GM21619 (cell line): Measurements from ENCODE around the gene LZTS2.

Experiments
- ATAC-seq: cut with Tn5 transposase; IDR thresholded peaks from one replicate; pipeline ENCODE4 v1.9.1; 2021; ENCODE audit not compliant: unreplicated experiment

Gene LZTS2

DNA sequence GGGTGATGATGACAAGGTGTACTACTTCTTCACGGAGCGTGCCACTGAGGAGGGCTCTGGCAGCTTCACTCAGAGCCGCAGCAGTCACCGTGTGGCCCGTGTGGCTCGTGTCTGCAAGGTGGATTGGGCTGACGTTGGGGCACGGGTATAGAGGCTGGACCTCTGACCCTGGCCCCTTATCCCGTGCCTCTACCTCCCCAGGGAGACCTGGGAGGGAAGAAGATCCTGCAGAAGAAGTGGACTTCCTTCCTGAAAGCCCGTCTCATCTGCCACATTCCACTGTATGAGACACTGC is 20.8 kb upstream of the LZTS2 start:
- no peak for ATAC-seq

DNA sequence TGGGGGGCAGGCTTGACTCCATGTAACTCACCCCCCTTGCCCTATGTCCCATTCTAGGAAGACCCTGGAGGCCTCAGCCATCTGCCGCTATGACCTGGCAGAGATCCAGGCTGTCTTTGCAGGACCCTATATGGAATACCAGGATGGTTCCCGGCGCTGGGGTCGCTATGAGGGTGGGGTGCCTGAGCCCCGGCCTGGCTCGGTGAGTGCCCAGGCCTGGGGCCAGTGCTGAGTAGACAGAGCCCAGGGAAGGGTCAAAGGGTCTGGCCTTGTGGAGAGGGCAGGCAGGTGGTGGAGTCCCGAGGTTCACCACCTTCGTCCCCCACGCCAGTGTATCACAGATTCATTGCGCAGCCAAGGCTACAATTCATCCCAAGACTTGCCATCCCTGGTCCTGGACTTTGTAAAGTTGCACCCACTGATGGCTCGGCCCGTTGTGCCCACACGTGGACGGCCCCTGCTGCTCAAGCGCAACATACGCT is 19.8 kb upstream of the LZTS2 start:
- no peak for ATAC-seq

DNA sequence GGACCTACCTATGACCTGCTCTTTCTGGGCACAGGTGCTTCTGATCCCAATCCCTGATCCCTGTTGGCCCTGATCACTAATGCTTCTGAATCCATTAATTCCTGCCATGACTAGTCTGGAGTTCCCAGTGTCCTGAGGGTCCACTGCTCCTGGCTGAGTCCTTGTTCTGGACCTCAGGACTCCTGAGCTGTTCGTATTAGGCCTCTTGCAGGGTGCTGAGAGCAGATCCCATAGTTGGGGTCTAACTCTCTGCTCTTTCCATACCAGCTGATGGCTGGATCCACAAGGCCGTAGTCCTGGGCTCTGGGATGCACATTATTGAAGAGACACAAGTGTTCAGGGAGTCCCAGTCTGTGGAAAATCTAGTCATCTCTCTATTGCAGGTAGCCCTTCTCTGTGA is 19.3 kb upstream of the LZTS2 start:
- ATAC-seq = no peak

DNA sequence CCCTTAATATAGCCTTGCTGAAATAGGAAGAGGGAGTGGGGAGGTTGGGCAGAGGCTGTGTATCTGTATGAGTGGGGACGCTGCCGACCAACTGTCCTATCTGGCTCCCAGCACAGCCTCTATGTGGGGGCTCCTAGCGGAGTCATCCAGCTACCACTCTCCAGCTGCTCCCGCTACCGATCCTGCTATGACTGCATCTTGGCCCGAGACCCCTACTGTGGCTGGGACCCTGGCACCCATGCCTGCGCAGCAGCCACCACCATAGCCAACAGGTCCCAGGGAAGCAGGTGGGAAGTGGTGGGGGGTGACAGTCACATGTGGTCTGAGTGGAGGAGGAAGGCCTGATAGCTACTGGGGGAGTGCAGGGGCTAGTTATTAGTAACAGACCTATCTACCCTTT is 18.9 kb upstream of the LZTS2 start:
- no peak for ATAC-seq

DNA sequence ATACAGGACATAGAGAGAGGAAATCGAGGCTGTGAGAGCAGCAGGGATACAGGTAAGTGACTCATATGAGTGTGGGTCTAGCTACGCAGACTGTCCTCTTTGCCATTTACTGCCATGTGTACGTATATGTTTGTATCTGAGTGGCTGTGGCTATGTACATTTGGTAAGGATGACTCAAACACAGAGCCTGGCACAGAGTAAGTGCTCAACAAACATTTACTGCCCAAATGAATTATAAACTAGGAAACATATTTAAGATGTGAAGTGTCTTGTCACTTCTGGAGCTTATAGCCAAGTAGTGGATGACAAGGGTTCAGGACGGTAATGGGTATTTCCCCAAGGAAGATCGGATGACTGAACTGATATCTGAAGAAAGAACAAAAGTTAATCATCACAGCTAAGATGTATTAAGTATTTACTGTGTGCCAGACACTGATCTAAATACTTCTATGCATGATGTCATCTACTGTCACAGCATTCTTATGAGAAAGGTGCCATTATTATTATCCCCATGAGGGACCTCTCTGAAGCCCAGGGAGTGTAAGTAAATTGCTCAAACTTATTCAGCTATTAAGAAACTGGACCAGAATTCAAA is 18.3 kb upstream of the LZTS2 start:
- ATAC-seq = no peak

DNA sequence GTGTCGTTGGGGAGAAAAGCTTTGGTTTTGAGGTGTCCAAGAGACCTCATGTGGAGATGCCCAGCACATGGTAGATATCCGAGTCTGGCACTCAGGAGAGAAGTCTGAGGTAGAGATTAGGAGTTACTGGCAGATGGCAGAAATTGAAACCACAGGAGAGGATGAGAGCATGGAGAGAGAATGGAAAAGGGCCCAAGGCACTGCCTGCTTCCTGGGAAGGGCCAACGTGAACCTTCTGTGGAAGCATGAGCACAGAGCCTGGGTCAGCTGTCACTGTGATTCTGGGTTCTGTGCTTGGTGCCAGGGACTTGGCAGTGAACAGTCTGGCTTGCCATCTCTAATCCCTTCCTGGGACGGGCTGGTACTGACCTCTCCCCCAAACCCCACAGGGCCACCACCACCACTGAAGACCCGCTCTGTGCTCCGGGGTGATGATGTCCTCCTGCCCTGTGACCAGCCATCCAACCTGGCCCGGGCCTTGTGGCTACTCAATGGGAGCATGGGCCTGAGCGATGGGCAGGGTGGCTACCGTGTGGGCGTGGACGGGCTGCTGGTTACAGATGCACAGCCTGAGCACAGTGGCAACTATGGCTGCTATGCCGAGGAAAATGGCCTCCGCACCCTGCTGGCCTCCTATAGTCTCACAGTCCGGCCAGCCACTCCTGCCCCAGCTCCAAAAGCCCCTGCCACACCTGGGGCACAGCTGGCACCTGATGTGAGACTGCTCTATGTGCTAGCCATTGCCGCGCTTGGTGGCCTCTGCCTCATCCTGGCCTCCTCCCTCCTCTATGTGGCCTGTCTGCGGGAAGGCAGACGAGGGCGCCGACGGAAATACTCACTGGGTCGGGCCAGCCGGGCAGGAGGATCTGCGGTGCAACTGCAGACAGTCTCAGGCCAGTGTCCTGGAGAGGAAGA is 16.4 kb upstream of the LZTS2 start:
- ATAC-seq = no peak

DNA sequence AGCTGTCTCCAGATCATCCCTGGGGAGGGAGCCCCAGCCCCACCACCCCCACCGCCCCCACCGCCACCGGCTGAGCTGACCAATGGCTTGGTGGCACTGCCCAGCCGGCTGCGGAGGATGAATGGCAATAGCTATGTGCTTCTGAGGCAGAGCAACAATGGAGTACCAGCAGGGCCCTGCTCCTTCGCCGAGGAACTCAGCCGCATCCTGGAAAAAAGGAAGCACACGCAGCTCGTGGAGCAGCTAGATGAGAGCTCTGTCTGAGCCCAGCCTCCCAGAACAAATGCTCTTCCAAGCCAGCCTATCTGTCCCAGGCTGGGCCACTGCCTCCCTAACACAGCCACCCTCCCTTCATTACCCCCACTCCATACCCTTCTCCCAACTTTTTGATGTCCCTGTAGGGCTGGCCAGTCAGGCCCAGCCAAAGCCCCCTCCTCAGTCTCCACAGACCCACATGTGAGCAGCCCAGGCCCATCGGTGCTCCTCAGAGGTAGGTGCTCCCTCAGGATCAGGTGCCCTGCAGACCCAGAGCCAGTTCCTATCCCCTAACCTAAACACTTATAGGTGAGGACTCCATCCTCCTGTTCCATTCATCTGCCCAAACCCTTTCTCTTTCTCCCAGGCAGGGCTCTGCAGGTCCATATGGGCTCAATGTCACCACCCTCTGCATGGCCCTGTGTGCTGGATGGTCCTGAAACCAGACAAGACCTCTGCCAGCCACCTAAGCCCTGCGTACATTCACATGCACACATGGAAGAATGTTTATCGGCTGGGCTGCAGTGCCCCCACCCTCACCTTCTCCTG is 15.5 kb upstream of the LZTS2 start:
- no peak for ATAC-seq

DNA sequence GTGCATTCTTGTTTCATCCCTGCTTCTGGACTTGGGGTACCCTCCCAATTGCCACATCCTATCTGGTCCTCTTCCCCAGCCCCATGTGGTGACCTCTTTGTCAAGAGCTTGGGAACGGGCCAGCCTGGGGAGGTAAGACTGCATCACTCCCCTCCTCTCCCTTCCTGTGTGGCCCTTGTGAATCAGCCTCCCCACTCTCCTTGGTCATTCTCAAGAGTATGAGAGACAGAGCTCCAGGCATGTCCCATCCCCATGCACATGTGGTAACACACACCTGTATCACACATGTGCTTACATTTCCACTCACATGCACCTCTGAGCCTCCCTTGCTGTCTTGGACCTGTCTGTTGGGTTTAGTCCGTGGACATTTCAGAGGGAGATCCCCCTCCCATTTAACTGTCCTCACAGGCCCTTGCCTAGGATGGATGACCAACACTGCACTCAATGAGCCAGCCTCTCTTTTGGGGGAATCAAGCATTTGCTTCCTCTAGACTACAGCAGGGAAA is 14.9 kb upstream of the LZTS2 start:
- no peak for ATAC-seq

DNA sequence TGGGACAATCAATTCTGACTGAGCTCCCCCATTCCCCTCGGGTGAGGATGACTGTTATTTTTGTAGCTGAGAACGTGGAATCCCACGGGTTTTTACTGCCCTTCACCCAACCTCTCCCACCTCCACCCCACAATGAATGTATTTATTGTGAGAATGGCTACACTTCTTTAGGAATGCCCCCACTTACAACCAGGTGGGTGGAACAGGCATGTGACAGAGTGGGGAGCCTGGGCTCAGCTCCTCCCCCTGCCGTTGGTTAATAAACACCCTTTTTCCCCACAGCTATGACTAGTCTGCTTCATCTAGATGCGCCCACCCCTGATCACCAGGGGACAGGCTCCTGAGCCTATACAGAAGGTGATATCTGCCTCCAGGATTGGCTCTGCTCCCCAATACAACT is 14.3 kb upstream of the LZTS2 start:
- no peak for ATAC-seq

DNA sequence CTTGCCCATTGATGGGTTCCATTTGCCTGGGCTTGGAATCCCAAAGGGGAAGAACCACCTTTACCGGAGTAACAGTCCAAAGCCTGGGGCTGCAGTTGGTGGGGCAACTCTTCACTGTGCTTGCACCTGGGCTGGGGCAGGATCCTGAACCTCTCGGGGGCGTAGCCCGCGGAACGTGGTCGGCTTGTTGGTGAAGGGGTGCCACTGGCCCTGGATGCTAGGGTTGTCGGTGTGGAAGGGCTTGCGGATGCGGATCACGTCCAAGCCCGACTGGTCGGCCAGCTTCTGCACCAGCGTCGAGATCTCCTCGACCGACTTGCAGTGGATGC is 13.0 kb upstream of the LZTS2 start:
- no peak for ATAC-seq

DNA sequence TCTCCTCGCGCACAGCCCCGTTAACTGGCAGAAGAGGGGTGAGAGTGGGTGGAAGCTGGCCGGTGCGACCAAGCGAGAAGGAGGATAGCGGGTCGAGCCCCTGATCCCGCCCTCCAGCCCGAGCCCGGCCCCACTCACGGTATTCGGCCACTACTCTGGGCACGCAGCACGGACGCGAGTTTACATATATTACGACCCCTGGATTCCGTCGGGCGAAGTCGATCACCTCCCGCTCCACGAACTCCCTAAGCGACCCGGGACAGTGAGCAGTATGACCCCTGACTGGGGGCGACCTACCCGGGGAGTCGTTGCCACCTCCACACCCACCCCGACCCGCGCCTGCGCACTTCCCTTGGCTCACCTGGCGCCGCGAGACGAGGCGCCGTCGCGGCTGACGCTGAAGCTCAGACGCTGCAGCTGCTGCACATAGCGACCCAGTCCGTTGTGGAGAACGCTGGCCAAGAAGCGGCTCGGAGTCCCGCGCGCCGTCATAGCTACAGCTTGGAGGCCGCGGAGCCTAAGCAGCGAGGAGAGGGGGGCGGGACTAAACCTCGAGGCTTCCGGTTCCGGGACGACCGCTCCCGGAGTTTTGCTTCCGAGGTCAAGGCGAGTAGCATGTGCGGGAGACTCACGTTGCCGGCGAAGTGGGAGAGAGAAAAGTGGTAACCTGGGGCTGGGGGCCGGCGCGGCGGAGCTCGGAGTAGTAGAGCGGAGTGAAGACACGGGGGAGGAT is 12.5 kb upstream of the LZTS2 start, which contains the start of the genes MRPL43 and TWNK:
Gene MRPL43 (minus strand): TSS at position 546 of the 733 bp plus-strand sequence. CDS start 54 bp downstream, at position 492.
Gene TWNK (plus strand): TSS at position 592 of the 733 bp plus-strand sequence. CDS start 668 bp downstream, outside the sequence.
- peak; percentile 74 for ATAC-seq

DNA sequence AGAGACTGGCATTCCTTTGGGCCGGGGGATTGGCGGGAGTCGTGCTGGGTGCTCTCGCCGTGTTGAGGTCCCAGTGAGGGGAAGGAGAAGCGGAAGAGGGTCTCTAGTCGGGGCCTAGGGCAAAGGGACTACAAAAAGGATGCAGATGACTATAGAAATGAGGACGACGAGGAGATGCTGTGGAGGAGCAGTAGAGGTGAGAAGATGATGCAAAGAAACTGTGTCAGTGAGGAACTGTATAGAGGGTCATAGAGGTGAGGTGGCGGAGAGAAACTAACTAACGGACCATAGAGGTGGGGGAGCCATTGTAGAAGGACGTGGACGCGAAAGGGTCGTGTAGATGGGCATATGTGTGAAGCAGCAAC is 11.9 kb upstream of the LZTS2 start:
- ATAC-seq = no peak

DNA sequence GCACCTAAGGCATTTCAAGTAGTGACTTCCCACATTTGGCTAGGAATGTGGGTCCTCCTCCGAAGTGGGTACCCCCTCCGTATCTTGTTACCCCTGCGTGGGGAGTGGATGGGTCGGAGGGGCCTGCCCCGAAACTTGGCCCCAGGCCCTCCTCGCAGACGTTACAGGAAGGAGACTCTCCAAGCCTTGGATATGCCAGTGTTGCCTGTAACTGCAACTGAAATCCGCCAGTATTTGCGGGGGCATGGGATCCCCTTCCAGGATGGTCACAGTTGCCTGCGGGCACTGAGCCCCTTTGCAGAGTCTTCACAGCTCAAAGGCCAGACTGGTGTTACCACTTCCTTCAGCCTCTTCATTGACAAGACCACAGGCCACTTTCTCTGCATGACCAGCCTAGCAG is 11.4 kb upstream of the LZTS2 start:
- ATAC-seq = no peak

DNA sequence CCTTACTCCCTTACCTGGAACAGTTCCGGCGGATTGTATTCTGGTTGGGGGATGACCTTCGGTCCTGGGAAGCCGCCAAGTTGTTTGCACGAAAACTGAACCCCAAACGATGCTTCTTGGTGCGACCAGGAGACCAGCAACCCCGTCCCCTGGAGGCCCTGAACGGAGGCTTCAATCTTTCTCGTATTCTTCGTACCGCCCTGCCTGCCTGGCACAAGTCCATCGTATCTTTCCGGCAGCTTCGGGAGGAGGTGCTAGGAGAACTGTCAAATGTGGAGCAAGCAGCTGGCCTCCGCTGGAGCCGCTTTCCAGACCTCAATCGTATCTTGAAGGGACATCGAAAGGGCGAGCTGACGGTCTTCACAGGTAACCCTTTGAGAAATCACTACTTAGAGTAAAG is 10.5 kb upstream of the LZTS2 start:
- no peak for ATAC-seq

DNA sequence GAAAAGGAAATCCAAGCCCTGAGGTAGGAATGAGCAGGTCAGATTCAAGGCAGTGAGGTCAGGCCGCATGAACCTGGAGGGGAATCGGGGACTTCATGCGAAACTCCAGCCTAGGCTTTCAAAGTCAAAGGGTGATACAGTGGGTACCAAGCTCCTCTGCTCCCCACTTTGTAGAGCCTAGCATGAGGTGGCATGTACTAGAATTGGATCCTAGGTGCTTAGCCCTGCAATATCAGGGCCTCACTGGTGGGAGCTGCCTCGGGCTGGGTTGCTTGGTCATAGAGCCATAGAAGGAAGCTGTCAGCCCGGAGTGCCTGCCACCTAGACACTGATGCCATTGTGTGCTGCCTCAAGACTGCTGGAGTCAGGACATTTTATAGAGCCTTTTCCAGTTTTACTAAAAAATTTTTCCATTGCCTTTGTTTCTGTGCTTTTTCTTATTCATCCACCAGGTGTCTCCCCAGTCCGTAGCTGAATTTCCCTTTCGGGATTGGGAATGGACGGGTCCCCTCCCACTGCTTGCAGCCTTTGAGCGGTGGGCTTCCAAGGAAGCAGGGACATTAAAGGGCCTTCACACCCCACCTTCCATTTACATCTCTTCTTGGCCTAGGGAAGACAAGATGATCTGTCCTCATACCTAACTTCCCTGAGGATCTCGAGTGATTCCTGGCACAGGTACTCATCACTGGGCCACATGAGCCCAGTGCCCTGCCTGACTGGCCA is 5.5 kb upstream of the LZTS2 start:
- ATAC-seq = no peak

DNA sequence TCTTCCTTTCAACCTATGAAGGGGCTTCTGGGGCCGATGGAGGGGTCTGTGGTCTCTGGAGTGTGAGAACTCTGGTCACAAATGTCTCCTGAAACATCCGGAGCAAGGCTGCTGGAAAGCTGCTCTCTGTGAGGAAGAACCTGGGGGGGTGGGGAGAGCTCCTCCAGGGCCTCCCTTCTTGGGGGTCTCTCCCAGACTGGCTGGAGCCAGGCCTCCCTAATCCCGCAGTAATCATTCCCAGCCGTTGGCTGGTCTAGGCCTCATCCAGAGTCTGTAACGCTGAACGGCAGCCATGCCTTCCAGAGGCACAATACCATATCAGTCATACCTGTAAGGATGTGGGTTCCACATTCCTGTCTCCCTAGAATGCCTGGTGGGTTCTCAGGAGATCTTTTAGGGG is 4.4 kb upstream of the LZTS2 start:
- no peak for ATAC-seq

DNA sequence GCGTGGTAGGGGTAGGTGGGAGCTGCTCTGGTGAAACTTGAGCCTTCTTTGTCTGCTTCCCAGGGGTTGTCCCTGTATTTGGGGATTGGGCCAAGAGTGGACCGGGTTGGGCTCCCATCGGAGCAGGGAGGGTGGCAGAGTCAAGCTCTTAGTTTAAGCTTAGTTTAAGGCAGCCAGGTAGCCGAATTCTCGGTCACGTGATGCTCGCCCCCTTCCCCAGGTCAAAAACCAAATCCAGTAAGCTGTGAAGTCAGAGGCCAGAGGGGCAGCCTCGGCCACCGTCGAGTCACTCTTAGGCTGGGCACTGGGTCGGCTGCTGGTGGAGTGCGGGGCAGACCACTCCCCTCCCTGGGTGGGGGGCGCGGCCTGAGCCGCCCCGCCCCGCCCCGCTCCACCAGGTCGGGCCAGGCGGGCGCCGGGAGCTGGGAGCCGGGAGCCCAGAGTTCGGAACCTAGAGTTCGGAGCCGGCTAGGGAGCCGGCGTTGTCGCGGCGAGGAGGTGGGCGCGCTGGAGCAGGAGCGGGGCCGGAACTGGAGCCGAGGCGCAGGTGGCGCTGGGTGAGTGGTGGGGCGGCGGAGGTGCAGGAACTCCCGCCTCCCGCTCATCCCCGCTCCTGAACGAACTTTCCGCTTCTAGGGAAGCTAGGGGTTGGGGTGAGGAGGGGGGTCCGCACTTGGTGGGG is 2.8 kb upstream of the LZTS2 start:
- ATAC-seq = no peak

DNA sequence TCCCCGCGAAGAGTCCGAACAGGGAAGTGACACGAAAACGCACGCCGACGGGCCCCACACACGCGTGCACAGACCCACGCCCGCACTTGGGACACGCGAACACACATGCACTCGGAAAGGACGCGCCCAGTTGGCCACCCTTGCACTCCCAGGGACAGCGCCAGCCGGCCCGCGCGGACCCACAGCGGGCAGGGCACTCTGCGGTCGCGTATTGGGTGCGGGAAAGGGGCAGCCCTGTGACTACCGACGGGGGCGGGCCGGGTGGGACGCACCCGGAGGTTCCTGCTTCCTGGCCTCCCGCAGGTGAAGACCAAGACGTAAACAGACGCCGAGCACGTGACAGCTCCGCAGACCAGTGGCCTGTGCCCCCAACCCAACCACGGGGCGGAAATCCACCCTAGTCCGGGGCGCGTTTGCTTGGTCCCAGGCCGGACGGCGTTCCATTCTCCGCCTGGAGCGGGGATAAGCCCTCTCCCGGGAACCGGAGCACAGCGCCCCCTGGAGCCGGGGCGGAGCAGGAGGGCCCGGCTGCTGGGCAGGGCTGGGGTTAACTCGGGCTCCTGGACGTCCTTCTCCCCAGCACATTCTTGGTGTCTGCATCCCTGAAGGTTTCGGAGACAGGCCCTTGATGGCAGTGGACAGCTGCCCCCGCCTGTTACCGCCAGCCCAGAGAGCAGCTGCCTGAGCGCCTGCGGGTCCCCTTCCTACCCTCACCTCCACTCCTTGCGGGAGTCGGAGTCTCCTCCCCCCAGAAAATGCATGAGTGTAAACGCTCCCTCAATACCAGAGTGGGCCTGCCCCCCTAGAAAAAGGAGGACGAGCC is 2.0 kb upstream of the LZTS2 start:
- peak; percentile 33 for ATAC-seq
